ENCODE measurements around the gene MAP3K7.

DNA sequence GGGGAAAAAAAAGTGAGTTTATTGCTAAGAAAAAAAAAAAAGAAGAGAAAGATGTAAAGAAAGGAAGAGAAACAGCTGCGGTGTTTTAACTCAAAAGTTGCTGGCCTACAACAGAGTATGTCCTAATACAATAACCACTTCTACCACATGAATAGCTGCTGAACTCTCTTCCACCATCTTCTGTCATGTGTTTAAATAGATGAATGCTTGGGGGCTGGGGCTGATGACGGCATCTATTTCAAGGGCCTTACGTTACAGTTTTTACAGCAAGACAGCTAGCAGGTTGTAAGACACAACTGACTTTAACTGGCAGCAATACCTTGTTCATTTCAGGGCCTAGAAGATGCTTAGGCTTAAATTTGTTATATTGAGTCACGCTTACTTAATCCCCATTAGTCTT, 50.4 kb downstream of the MAP3K7 start:
- TF ChIP-seq POLR2A (IDR thresholded peaks at IDR 0.05; ENCODE audit: control extremely low read depth in 1 of 2, low read depth in 2 of 2, low read length in 2 of 2) (no peak), TCF12 (IDR thresholded peaks at IDR 0.05; ENCODE audit: low read depth, low read length) (no peak), TBP (IDR thresholded peaks at IDR 0.05; ENCODE audit: low read depth, low read length) (no peak), GABPA (IDR thresholded peaks at IDR 0.05; ENCODE audit: borderline replicate concordance, insufficient read depth, low read length) (no peak)
- TF ChIP-seq, protein P1, sequence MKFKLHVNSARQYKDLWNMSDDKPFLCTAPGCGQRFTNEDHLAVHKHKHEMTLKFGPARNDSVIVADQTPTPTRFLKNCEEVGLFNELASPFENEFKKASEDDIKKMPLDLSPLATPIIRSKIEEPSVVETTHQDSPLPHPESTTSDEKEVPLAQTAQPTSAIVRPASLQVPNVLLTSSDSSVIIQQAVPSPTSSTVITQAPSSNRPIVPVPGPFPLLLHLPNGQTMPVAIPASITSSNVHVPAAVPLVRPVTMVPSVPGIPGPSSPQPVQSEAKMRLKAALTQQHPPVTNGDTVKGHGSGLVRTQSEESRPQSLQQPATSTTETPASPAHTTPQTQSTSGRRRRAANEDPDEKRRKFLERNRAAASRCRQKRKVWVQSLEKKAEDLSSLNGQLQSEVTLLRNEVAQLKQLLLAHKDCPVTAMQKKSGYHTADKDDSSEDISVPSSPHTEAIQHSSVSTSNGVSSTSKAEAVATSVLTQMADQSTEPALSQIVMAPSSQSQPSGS (IDR thresholded peaks at IDR 0.05; ENCODE audit: low read length), result no peak
- TF ChIP-seq, protein P2, sequence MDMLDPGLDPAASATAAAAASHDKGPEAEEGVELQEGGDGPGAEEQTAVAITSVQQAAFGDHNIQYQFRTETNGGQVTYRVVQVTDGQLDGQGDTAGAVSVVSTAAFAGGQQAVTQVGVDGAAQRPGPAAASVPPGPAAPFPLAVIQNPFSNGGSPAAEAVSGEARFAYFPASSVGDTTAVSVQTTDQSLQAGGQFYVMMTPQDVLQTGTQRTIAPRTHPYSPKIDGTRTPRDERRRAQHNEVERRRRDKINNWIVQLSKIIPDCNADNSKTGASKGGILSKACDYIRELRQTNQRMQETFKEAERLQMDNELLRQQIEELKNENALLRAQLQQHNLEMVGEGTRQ (IDR thresholded peaks at IDR 0.05; ENCODE audit: low read length), result no peak
- TF ChIP-seq, protein P3, sequence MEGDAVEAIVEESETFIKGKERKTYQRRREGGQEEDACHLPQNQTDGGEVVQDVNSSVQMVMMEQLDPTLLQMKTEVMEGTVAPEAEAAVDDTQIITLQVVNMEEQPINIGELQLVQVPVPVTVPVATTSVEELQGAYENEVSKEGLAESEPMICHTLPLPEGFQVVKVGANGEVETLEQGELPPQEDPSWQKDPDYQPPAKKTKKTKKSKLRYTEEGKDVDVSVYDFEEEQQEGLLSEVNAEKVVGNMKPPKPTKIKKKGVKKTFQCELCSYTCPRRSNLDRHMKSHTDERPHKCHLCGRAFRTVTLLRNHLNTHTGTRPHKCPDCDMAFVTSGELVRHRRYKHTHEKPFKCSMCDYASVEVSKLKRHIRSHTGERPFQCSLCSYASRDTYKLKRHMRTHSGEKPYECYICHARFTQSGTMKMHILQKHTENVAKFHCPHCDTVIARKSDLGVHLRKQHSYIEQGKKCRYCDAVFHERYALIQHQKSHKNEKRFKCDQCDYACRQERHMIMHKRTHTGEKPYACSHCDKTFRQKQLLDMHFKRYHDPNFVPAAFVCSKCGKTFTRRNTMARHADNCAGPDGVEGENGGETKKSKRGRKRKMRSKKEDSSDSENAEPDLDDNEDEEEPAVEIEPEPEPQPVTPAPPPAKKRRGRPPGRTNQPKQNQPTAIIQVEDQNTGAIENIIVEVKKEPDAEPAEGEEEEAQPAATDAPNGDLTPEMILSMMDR (IDR thresholded peaks at IDR 0.05; ENCODE audit: control extremely low read depth in 1 of 3, insufficient read depth in 1 of 3, low read depth in 1 of 3, low read length in 3 of 3), result no peak

Data from H1 (cell line).